Activated CD8-positive, alpha-beta memory T cell treated with anti-CD3 and anti-CD28 coated beads for 1 hour (primary cell): ENCODE results near the gene USP43.
"Not testable (repeated sequence)": the region's sequence is repeated elsewhere in the genome, so short reads cannot be mapped to it uniquely, and the experiment has no call there.

Source experiments
- DNase-seq, 2 donors: peaks; one replicate each; pipeline ENCODE4 v3.0.0-alpha.2; 2020; ENCODE audit warnings: low read depth in 1 of 2; ENCODE audit errors: extremely low read depth in 1 of 2

Gene USP43

GRCh38 chr17:9644910-9645751 lies at the start of gene USP43:
Gene USP43 (plus strand): TSS chr17:9645517. CDS start chr17:9645633, 116 bp downstream.
- DNase-seq = no peak

- DNase-seq = not testable (repeated sequence)
These were observed 47.7 kb upstream of the USP43 start for GRCh38 chr17:9597638-9598037.

GRCh38 chr17:9598661-9599060 lies 46.7 kb upstream of the USP43 start:
- DNase-seq = no peak

GRCh38 chr17:9604583-9604982 lies 40.7 kb upstream of the USP43 start:
- DNase-seq = not testable (repeated sequence)

- no peak for DNase-seq
These were observed 38.9 kb upstream of the USP43 start for GRCh38 chr17:9606453-9606852.

- DNase-seq = not testable (repeated sequence)
These were observed 38.3 kb upstream of the USP43 start for GRCh38 chr17:9607058-9607457.

- DNase-seq = no peak
These were observed 33.8 kb upstream of the USP43 start for GRCh38 chr17:9611557-9611956.

- no peak for DNase-seq
These were observed 33.3 kb upstream of the USP43 start for GRCh38 chr17:9612006-9612405.

- DNase-seq = no peak
These were observed 29.8 kb upstream of the USP43 start for GRCh38 chr17:9615486-9615885.

- no peak for DNase-seq
These were observed 22.4 kb upstream of the USP43 start for GRCh38 chr17:9622961-9623360.

- no peak for DNase-seq
These were observed 16.8 kb upstream of the USP43 start for GRCh38 chr17:9628509-9628908.

GRCh38 chr17:9632741-9633140 lies 12.6 kb upstream of the USP43 start:
- DNase-seq = no peak

GRCh38 chr17:9635340-9635739 lies 10.0 kb upstream of the USP43 start:
- no peak for DNase-seq

GRCh38 chr17:9636501-9636900 lies 8.8 kb upstream of the USP43 start:
- DNase-seq = no peak

- not testable (repeated sequence) for DNase-seq
These were observed 4.9 kb upstream of the USP43 start for GRCh38 chr17:9640388-9640787.

GRCh38 chr17:9643611-9644010 lies 1.7 kb upstream of the USP43 start:
- DNase-seq = no peak

- no peak for DNase-seq
These were observed 681 bp downstream of the USP43 start for GRCh38 chr17:9645851-9646545.

- no peak for DNase-seq
These were observed 1.2 kb downstream of the USP43 start for GRCh38 chr17:9646546-9646885.

- DNase-seq = no peak
These were observed 1.7 kb downstream of the USP43 start for GRCh38 chr17:9647014-9647413.

GRCh38 chr17:9648521-9649110 lies 3.3 kb downstream of the USP43 start:
- no peak for DNase-seq

- no peak for DNase-seq
These were observed 13.4 kb downstream of the USP43 start for GRCh38 chr17:9658593-9659211.
